Osteocyte (in vitro differentiated cells): Measurements from ENCODE around the gene TMEM44. TPM values are rescaled to one million over a fixed set of nuclear protein-coding genes. Genes with fewer than 3 reads are reported as not detected.

Source experiments
- DNase-seq: peaks from one replicate; pipeline ENCODE4 v3.0.0; 2021; ENCODE audit warnings: mixed read lengths; ENCODE audit not compliant: unreplicated experiment; ENCODE audit errors: extremely low spot score
- H3K27ac Mint-ChIP-seq: one replicate; pipeline ENCODE4 v1.8.0; 2021; ENCODE audit warnings: mild to moderate bottlenecking, mixed read lengths; ENCODE audit not compliant: unreplicated experiment
- H3K27me3 Mint-ChIP-seq: one replicate; pipeline ENCODE4 v1.8.0; 2021; ENCODE audit warnings: mixed read lengths; ENCODE audit not compliant: unreplicated experiment
- H3K36me3 Mint-ChIP-seq: one replicate; pipeline ENCODE4 v1.8.0; 2021; ENCODE audit warnings: mixed read lengths; ENCODE audit not compliant: unreplicated experiment
- H3K4me1 Mint-ChIP-seq: one replicate; pipeline ENCODE4 v1.8.0; 2021; ENCODE audit warnings: mixed read lengths; ENCODE audit not compliant: unreplicated experiment
- H3K4me3 Mint-ChIP-seq: one replicate; pipeline ENCODE4 v1.8.0; 2021; ENCODE audit warnings: mild to moderate bottlenecking, moderate library complexity, mixed read lengths; ENCODE audit not compliant: unreplicated experiment
- H3K9me3 Mint-ChIP-seq: one replicate; pipeline ENCODE4 v1.8.0; 2021; ENCODE audit warnings: mixed read lengths; ENCODE audit not compliant: unreplicated experiment
- total RNA-seq: library from RNA; stranded (reverse); gene quantifications from 2 replicates; pipeline ENCODE4 v1.2.1, GENCODE V29; 2021
- TF ChIP-seq, protein P1 (sequence below): fragments of 200-600 bp; sonication (generic); IDR thresholded peaks from 2 replicates; pipeline ENCODE4 v1.5.0; 2021; ENCODE audit warnings: antibody characterized with exemption, mild to moderate bottlenecking, moderate library complexity

TMEM44 gene
- total RNA-seq, 1 donor from 2014 or later = 27.9 TPM

DNA sequence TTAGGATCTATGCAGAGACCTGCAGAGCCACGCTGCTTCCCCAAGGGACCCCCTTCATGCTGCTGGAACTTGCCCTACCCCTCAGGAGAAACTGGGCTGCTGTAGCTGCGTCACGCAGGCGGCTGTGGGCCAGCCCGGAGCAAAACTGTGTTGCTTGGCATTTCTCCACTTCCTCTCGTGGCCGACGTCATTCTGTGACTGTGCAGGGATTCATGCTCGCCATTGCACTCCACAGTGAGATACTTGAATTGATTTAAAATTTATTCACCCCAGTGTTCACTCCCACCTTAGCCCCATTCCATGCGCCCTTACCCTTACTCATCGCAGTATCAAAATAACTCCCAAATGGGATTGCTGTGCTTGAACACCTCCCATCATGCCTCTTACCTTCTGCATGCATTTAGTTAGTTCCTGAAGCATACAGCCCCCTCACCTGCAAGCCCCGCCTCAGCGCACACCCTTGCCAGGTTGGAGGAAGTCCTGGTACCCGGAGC is 45.7 kb downstream of the TMEM44 start:
- peaks cover 6% of the 10 kb centered on the region for H3K36me3 Mint-ChIP-seq
- DNase-seq = no peak
- H3K27ac Mint-ChIP-seq = no peak overlapping the region
- no peaks in the 10 kb centered on the region for H3K9me3 Mint-ChIP-seq
- TF ChIP-seq, protein P1, sequence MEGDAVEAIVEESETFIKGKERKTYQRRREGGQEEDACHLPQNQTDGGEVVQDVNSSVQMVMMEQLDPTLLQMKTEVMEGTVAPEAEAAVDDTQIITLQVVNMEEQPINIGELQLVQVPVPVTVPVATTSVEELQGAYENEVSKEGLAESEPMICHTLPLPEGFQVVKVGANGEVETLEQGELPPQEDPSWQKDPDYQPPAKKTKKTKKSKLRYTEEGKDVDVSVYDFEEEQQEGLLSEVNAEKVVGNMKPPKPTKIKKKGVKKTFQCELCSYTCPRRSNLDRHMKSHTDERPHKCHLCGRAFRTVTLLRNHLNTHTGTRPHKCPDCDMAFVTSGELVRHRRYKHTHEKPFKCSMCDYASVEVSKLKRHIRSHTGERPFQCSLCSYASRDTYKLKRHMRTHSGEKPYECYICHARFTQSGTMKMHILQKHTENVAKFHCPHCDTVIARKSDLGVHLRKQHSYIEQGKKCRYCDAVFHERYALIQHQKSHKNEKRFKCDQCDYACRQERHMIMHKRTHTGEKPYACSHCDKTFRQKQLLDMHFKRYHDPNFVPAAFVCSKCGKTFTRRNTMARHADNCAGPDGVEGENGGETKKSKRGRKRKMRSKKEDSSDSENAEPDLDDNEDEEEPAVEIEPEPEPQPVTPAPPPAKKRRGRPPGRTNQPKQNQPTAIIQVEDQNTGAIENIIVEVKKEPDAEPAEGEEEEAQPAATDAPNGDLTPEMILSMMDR = no peak
- H3K4me3 Mint-ChIP-seq = no peak overlapping the region
- peaks cover 19% of the 10 kb centered on the region for H3K4me1 Mint-ChIP-seq
- H3K27me3 Mint-ChIP-seq = no peaks in the 10 kb centered on the region

DNA sequence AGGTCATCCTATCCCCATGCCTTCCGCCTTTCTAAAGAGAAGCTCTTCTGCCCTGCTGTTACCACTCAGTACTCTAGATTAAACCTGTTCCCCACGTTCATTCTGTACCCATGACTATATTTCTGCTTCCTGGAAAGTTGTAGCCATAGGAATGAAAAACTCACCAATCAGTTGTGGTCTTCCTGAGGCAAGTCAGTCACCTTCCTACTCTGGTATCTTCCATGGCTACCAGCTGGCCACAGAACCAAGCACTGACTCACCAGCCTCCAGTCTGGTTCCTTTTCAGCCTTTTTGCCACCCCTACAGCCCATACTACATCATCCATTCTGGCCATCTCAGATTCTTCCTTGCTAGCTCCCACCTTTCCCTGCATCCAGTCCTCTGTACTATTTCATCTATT is 46.4 kb downstream of the TMEM44 start:
- DNase-seq = no peak
- H3K36me3 Mint-ChIP-seq = peaks cover 6% of the 10 kb centered on the region
- no peaks in the 10 kb centered on the region for H3K27me3 Mint-ChIP-seq
- TF ChIP-seq, protein P1 = no peak
- H3K9me3 Mint-ChIP-seq = no peaks in the 10 kb centered on the region
- no peak overlapping the region for H3K27ac Mint-ChIP-seq
- H3K4me1 Mint-ChIP-seq = peaks cover 16% of the 10 kb centered on the region
- no peak overlapping the region for H3K4me3 Mint-ChIP-seq

DNA sequence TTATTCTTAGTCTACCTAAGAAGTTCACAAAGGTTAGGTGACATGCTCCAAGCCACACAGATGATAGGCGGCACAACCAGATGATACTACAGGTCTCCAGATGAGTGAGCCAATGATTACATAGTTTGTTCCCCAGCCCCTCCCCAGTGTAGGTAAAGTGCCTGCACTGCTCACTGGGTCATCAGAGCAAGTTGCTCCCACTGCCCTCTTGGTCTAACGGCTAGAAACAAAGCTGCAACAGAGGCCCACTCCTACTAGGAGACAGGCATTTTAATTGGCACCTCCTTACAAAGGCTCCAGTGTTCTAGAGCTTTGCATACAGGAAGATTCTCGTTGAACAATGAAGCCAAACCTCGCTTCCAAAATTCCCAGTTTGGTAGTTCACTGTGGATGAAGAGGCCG is 47.3 kb downstream of the TMEM44 start:
- H3K4me1 Mint-ChIP-seq = peaks cover 16% of the 10 kb centered on the region
- H3K4me3 Mint-ChIP-seq = peak overlapping the region; percentile 48
- H3K27me3 Mint-ChIP-seq = no peaks in the 10 kb centered on the region
- TF ChIP-seq, protein P1 = no peak
- peak overlapping the region; percentile 31 for H3K27ac Mint-ChIP-seq
- DNase-seq = no peak
- H3K9me3 Mint-ChIP-seq = no peaks in the 10 kb centered on the region
- H3K36me3 Mint-ChIP-seq = peaks cover 6% of the 10 kb centered on the region

DNA sequence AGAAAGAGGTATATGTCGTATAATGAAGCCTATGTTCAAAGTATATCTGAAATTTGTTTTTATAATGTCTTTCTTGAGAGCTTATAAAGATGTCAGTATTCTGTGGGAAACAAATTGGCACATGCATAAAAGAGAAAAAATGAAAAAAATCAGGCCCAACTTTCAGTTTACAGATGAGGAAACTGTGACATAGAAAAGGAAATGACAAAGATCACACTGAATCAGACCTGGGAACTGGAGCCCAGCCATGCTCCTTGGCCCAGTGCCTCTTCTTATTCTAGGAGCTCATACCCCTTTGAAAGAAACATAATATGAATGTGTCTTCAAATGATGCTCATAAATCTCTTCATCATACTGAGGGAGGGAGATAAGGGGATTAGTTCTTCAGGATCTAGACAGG is 48.4 kb downstream of the TMEM44 start:
- Mint-ChIP-seq H3K27me3 (no peaks in the 10 kb centered on the region), H3K27ac (peak overlapping the region; percentile 97), H3K4me3 (peak overlapping the region; percentile 96), H3K36me3 (peaks cover 6% of the 10 kb centered on the region), H3K4me1 (peaks cover 16% of the 10 kb centered on the region), H3K9me3 (no peaks in the 10 kb centered on the region)
- DNase-seq = no peak
- TF ChIP-seq, protein P1 = no peak

DNA sequence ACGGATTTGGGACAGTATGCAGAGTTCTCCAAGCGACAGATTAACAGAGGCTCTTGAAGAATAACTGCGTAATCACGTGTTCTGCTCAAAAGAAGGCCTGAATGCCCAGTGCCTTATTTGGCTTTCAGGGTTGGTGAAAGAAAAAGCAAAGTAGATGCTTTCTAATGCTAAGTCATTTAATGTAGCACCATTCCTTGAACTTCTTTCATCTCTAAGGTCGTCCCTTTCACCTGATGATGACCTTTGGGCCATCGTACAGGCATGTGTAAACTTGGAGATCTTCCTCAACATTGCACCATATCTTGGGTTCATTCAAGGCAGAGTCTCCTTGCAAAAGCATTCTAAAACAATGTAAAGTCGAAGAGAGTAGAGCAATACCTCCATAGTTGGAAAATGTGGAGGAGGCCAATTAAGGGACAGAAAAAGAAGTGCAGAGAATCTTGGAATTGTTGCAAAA is 48.9 kb downstream of the TMEM44 start:
- TF ChIP-seq, protein P1 = no peak
- H3K27me3 Mint-ChIP-seq = no peaks in the 10 kb centered on the region
- peaks cover 6% of the 10 kb centered on the region for H3K36me3 Mint-ChIP-seq
- no peak for DNase-seq
- H3K4me3 Mint-ChIP-seq = peak overlapping the region; percentile 96
- H3K27ac Mint-ChIP-seq = peak overlapping the region; percentile 97
- H3K9me3 Mint-ChIP-seq = no peaks in the 10 kb centered on the region
- peaks cover 16% of the 10 kb centered on the region for H3K4me1 Mint-ChIP-seq
